Liver (tissue), 9 donors: ENCODE measurements around the gene OTOGL. TPM values are rescaled to one million over a fixed set of nuclear protein-coding genes. Genes with fewer than 3 reads are reported as not detected.

Experiments used
- DNase-seq: peaks from one replicate; pipeline ENCODE4 v3.0.0-alpha.2; 2017; ENCODE audit warnings: low spot score
- H3K27ac ChIP-seq, 2 donors: one replicate each; pipeline ENCODE4 v1.7.0; 2013; ENCODE audit warnings: inconsistent platforms in 2 of 2, low read length in 2 of 2, control low read depth in 1 of 2, low read depth in 1 of 2, mild to moderate bottlenecking in 1 of 2
- H3K27me3 ChIP-seq, 4 donors: one replicate each; pipeline versions ENCODE4 v1.6.1 to v1.7.0; 2013; ENCODE audit warnings: low read length in 3 of 4, inconsistent platforms in 1 of 4, mild to moderate bottlenecking in 1 of 4, moderate library complexity in 1 of 4; ENCODE audit not compliant: control insufficient read depth in 4 of 4, insufficient read depth in 4 of 4
- H3K36me3 ChIP-seq, 4 donors: one replicate each; pipeline versions ENCODE4 v1.6.1 to v1.7.0; 2013; ENCODE audit warnings: low read length in 3 of 4, mild to moderate bottlenecking in 3 of 4, low read depth in 1 of 4, moderate library complexity in 1 of 4; ENCODE audit not compliant: control insufficient read depth in 4 of 4, insufficient read depth in 3 of 4
- H3K4me1 ChIP-seq, 4 donors: one replicate each; pipeline versions ENCODE4 v1.6.1 to v1.7.0; 2013; ENCODE audit warnings: low read length in 3 of 4, mild to moderate bottlenecking in 3 of 4, moderate library complexity in 1 of 4; ENCODE audit not compliant: control insufficient read depth in 4 of 4, insufficient read depth in 4 of 4
- H3K4me3 ChIP-seq, 3 donors: one replicate each; pipeline versions ENCODE4 v1.6.1 to v1.7.0; 2013; ENCODE audit warnings: low read length in 3 of 3, control low read depth in 1 of 3, low read depth in 1 of 3, mild to moderate bottlenecking in 1 of 3
- H3K9ac ChIP-seq, 2 donors: one replicate each; pipeline ENCODE4 v1.7.0; 2013; ENCODE audit warnings: low read length in 2 of 2, mild to moderate bottlenecking in 2 of 2, moderate library complexity in 2 of 2, control low read depth in 1 of 2, low read depth in 1 of 2
- H3K9me3 ChIP-seq, 4 donors: one replicate each; pipeline versions ENCODE4 v1.6.1 to v1.7.0; 2013; ENCODE audit warnings: low read length in 3 of 4; ENCODE audit not compliant: control insufficient read depth in 4 of 4
- GABPA ChIP-seq, 2 donors: IDR thresholded peaks in 1 of 2; conservative IDR thresholded peaks in 1 of 2; 2 replicates each; pipeline ENCODE4 v1.6.1; 2016; ENCODE audit warnings: antibody characterized with exemption in 2 of 2, mild to moderate bottlenecking in 1 of 2, moderate library complexity in 1 of 2
- HNF4A ChIP-seq, 2 donors: conservative IDR thresholded peaks; 2 replicates each; pipeline ENCODE4 v1.6.1; 2016; ENCODE audit warnings: antibody characterized with exemption in 2 of 2, mild to moderate bottlenecking in 2 of 2
- HNF4G ChIP-seq: IDR thresholded peaks from 2 replicates; pipeline ENCODE4 v1.6.1; 2016; ENCODE audit warnings: antibody characterized with exemption
- JUND ChIP-seq, 2 donors: IDR thresholded peaks; 2 replicates each; pipeline ENCODE4 v1.6.1; 2016; ENCODE audit warnings: antibody characterized with exemption in 2 of 2
- NR2F2 ChIP-seq: IDR thresholded peaks from 2 replicates; pipeline ENCODE4 v1.6.1; 2016; ENCODE audit warnings: antibody characterized with exemption
- RAD21 ChIP-seq, 2 donors: IDR thresholded peaks; 2 replicates each; pipeline ENCODE4 v1.6.1; 2016; ENCODE audit warnings: antibody characterized with exemption in 2 of 2, mild to moderate bottlenecking in 2 of 2
- RXRA ChIP-seq, 2 donors: IDR thresholded peaks; 2 replicates each; pipeline ENCODE4 v1.6.1; 2017 to 2018; ENCODE audit warnings: antibody characterized with exemption in 2 of 2, mild to moderate bottlenecking in 1 of 2
- SP1 ChIP-seq: IDR thresholded peaks from 2 replicates; pipeline ENCODE4 v1.6.1; 2018; ENCODE audit warnings: antibody characterized with exemption, mild to moderate bottlenecking
- TAF1 ChIP-seq: conservative IDR thresholded peaks from 2 replicates; pipeline ENCODE4 v1.6.1; 2016; ENCODE audit warnings: antibody characterized with exemption, mild to moderate bottlenecking
- WGBS: extraction: QIAGEN DNeasy Blood & Tissue Kit; methylation state at CpG from one replicate; pipeline ENCODE4 v1.1.7; 2013; 5-methylcytosine and 5-hydroxymethylcytosine counted together
- polyA plus RNA-seq, 2 donors: library from polyadenylated mRNA; stranded (reverse) in 1 of 2; unstranded in 1 of 2; fragments of 200-250 nt in 1 of 2; fragments of >200 nt in 1 of 2; fragmentation: Nextera tagmentation in 1 of 2; extraction: Ambion mirVana in 1 of 2; gene quantifications; one replicate each; pipeline versions ENCODE4 v1.2.1 to v1.2.3, GENCODE V29; 2013 to 2015
- total RNA-seq, 2 donors: library from RNA; depleted of rRNA; stranded (reverse); fragments of >200 nt; gene quantifications; one replicate each; pipeline ENCODE4 v1.2.3, GENCODE V29; 2014
- TF ChIP-seq, protein P1 (sequence below): IDR thresholded peaks from 2 replicates; pipeline ENCODE4 v1.6.1; 2016; ENCODE audit warnings: antibody characterized with exemption
- TF ChIP-seq, protein P2 (sequence below): IDR thresholded peaks from 2 replicates; pipeline ENCODE4 v1.6.1; 2016; ENCODE audit warnings: antibody characterized with exemption
- TF ChIP-seq, protein P3 (sequence below): fragments of 150-350 bp; IDR thresholded peaks from 2 replicates; pipeline ENCODE4 v1.5.1; 2017; ENCODE audit warnings: improper control_type of control experiment, low read depth, low read length; ENCODE audit not compliant: missing input control
- donor health status: healthy.
- donor health status: healthy.
- donor health status: healthy.
- donor health status: healthy.
- donor health status: healthy.

Gene OTOGL
- total and polyA plus RNA-seq, 4 donors = 0.01 to 0.09 (median 0.08) TPM; not detected in 1

DNA sequence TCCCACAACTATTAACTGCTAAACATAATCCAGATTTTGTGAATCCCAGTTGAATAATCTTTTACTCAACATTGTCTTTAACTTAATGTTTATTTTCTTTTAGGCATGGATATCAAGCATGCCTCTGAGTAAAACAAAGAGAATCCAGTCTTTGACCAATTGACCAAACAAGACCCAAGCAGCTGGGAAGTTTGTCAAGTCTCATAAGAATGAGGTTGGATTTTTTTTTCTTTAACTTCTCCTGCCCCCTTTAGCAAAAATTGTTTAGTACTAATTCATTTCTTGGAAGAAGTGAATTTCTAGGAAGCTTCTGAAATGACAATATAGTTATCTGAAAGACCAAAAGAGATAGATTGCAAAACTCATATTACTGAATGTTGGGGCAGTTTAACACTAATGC lies 89.9 kb downstream of the OTOGL start:
- Histone ChIP-seq H3K27ac (no peak overlapping the region), H3K4me1 (no peaks in the 10 kb centered on the region), H3K4me3 (no peak overlapping the region), H3K9ac (no peak overlapping the region), H3K36me3 (no peaks in the 10 kb centered on the region), H3K27me3 (no peaks in the 10 kb centered on the region), H3K9me3 (no peaks in the 10 kb centered on the region)
- DNase-seq = no peak
- TF ChIP-seq HNF4G = no peak

DNA sequence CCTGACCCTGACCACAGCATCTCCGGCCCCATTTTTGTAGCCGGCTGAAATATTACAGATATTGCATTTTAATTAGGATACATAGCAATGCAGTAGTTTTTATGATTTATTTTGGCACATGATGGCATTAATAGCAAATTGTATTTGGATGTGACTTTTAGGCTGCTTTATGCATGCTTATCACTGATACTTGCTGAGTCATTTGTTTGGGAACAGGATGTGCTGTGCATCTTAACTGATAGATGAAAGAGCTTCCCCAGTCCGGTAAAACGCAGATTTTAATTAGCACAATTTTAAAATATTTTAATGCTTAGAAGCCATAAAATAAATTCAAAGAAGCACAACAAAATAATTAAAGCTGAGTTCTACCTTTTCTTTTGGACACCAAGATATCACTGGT lies 90.7 kb downstream of the OTOGL start:
- Histone ChIP-seq H3K27ac (no peak overlapping the region), H3K36me3 (no peaks in the 10 kb centered on the region), H3K4me3 (no peak overlapping the region), H3K9me3 (no peaks in the 10 kb centered on the region), H3K9ac (no peak overlapping the region), H3K4me1 (no peaks in the 10 kb centered on the region), H3K27me3 (no peaks in the 10 kb centered on the region)
- TF ChIP-seq, protein P1, sequence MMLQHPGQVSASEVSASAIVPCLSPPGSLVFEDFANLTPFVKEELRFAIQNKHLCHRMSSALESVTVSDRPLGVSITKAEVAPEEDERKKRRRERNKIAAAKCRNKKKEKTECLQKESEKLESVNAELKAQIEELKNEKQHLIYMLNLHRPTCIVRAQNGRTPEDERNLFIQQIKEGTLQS = no peak
- TF ChIP-seq SP1 (no peak), JUND (IDR thresholded peaks at IDR 0.05) (no peak), GABPA (IDR thresholded peaks at IDR 0.05 in 1 of 2, conservative IDR thresholded peaks at IDR 0.05 in 1 of 2) (no peak), NR2F2 (no peak), HNF4G (no peak), TAF1 (no peak), HNF4A (conservative IDR thresholded peaks at IDR 0.05) (no peak), RXRA (IDR thresholded peaks at IDR 0.05) (no peak)
- TF ChIP-seq, protein P2, sequence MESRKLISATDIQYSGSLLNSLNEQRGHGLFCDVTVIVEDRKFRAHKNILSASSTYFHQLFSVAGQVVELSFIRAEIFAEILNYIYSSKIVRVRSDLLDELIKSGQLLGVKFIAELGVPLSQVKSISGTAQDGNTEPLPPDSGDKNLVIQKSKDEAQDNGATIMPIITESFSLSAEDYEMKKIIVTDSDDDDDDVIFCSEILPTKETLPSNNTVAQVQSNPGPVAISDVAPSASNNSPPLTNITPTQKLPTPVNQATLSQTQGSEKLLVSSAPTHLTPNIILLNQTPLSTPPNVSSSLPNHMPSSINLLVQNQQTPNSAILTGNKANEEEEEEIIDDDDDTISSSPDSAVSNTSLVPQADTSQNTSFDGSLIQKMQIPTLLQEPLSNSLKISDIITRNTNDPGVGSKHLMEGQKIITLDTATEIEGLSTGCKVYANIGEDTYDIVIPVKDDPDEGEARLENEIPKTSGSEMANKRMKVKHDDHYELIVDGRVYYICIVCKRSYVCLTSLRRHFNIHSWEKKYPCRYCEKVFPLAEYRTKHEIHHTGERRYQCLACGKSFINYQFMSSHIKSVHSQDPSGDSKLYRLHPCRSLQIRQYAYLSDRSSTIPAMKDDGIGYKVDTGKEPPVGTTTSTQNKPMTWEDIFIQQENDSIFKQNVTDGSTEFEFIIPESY = no peak
- TF ChIP-seq, protein P3, sequence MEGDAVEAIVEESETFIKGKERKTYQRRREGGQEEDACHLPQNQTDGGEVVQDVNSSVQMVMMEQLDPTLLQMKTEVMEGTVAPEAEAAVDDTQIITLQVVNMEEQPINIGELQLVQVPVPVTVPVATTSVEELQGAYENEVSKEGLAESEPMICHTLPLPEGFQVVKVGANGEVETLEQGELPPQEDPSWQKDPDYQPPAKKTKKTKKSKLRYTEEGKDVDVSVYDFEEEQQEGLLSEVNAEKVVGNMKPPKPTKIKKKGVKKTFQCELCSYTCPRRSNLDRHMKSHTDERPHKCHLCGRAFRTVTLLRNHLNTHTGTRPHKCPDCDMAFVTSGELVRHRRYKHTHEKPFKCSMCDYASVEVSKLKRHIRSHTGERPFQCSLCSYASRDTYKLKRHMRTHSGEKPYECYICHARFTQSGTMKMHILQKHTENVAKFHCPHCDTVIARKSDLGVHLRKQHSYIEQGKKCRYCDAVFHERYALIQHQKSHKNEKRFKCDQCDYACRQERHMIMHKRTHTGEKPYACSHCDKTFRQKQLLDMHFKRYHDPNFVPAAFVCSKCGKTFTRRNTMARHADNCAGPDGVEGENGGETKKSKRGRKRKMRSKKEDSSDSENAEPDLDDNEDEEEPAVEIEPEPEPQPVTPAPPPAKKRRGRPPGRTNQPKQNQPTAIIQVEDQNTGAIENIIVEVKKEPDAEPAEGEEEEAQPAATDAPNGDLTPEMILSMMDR = no peak
- WGBS = 75% methylated on average over 4 of the region's 4 CpGs
- DNase-seq = no peak

DNA sequence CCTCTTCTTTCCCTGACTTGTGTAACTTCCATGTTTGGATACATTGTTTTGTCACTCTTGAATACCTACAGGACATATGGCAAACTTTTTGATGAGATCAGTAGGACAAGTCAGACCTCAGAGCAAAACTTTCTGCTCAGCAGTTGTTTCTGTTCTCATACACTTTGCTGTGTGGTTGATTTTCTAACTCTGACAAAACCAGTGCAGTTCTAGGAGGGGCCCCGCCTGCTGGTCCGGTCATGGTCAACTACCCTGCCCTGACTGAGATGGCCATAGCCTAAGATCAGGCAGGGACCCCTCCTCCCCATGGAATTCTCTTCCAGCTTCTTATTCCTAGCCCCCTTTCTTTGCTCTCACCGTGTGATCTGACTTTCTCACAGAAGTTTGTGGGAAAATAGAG lies 92.8 kb downstream of the OTOGL start:
- no peak overlapping the region for H3K27ac ChIP-seq
- H3K9me3 ChIP-seq = no peaks in the 10 kb centered on the region
- no peaks in the 10 kb centered on the region for H3K36me3 ChIP-seq
- H3K4me1 ChIP-seq = no peaks in the 10 kb centered on the region
- no peak overlapping the region for H3K4me3 ChIP-seq
- no peak for DNase-seq
- no peaks in the 10 kb centered on the region for H3K27me3 ChIP-seq
- TF ChIP-seq RAD21 (IDR thresholded peaks at IDR 0.05) = no peak
- TF ChIP-seq HNF4A (conservative IDR thresholded peaks at IDR 0.05) = no peak
- WGBS = 67% methylated on average over 3 of the region's 3 CpGs
- H3K9ac ChIP-seq = no peak overlapping the region
